Measurements from ENCODE around the gene FASLG.

DNA sequence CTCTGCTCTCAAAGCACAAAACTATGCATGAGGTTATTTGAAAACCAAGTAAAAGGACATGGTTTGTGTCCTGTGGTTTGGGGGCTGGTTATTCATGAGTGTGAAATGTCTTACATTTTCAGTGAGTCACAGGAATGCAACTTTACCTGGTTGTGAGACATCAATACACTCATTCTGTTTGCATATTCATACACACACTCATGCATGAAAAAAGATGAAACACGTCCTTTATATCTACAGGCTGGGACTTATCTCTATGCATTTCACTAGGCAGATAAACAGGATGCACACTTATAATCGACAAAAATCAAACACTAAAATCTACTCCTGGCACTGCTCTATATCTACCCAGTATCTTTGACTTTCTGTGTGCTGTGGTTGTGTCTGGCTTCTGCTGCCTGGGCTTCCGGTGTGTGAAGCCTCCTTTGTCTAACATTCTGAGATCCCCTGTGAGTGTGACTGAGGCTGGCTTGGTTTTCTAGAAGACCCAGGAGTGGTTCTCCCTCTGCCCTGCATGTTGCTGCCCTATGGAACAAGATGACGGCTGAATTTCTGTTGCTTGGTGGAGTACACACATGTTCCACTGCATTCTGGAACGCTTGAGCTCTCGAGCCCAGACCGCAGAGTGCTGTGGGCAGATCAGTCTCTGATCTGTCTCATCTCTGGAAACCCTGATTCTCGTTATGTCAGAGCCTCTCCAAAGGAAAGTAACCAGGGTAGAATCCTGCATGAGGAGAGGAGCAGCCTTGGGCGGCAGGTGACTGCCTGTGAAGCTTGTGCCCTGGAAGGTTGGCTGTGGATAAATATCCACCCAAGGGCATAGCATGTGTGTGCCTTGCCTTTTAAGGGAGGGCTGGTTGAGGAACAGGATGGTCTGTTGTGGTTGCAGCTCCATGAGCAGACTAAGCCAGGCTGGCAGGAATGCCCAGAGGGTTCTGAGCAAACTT is 19.7 kb upstream of the FASLG start:
- no peak for TF ChIP-seq POLR2A (IDR thresholded peaks at IDR 0.05)
- no peak for TF ChIP-seq CTCF (IDR thresholded peaks at IDR 0.05 in 8 of 11, conservative IDR thresholded peaks at IDR 0.05 in 3 of 11)
- TF ChIP-seq POLR2AphosphoS5 (IDR thresholded peaks at IDR 0.05): no peak
